GM21447 (cell line): ENCODE results near the gene TAGLN.

Source experiments
- ATAC-seq: cut with Tn5 transposase; IDR thresholded peaks from one replicate; pipeline ENCODE4 v1.9.1; 2021; ENCODE audit not compliant: unreplicated experiment

Gene TAGLN

DNA sequence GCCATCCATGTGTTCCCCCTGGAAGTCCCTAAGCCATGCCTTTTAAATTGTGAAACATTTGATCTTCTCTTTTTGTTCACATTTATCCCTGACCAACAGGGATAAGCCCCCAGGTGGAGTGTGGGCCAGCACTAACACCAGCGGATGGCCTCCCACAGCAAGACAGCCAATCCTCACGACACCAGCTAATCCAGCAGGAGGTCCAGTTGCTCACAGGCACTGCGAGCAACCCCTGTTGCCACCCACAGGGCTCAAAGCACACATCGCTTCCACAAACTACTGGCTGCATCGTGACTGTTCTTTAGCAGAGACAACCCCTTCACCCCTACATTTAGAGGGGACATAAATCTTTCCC is 30.7 kb downstream of the TAGLN start:
- no peak for ATAC-seq

DNA sequence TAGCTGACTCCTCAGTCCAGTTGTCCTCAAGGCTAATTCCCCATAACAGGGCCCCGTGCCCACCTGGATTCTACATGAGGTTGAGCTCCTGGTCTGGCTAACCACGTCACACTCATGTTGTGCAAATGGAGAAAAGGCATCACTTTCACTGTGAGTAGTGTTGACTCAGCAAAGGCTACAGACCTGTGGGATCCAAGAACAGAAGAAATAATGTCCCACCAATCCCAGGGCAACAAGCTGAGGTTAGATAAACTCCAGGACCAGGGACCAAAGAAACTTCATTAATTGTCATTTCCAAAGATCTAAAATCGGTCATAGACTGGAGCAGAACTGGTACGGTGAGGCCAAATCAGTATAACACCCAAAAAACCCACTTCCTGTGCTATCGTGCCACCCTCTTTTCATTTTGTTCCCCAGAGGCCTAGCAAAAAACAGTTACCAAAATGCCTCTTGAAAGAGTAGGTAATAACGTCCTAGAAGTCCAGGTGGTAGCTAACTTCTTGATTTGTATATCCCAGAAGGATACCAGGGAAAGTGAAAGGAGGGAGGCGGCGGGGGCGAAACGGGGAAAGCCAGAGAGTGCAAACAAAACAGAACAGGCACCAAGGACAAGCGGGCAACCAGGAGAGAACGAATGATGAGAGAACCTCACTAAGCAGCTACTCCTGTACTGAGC is 31.3 kb downstream of the TAGLN start:
- no peak for ATAC-seq

DNA sequence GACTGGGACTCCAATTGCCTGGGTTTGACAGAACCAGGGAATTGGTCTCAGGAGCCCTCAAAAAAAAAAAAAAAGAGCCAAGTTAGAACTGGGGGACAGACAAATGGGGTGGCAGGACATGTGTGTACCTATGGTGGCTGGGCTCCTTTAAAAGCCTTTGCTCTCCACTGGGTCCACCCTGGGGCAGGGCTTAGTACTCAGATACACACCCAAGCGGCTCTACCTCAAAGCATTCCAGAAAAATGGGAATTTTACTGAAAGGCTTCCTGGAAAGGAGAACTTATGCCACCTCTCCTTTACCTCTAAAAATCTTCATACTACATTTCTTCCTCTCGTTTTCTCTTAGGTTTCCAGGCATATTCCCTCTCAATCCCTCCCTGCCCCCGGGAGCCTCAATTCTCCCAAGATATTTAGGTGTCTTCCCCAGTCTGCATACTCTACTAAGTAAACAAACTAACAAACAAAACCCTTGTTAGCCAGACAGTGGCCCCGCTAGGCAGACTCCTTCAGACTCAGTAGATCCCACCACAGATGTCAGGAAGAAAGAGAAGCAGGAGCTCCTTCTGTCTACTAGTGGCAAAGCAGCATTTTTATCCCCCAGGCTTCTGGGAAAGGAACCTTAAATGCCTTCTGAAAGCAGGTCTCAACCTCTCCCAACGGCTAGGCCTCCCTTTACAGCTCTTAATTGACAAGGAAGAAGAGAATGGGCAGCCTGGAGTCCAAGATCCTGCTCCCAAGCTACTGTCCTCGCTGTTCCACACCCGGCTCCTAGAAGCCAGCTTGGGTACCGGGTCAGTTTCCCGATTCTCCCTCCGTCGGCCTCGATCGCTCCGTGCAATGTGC is 32.0 kb downstream of the TAGLN start:
- no peak for ATAC-seq

DNA sequence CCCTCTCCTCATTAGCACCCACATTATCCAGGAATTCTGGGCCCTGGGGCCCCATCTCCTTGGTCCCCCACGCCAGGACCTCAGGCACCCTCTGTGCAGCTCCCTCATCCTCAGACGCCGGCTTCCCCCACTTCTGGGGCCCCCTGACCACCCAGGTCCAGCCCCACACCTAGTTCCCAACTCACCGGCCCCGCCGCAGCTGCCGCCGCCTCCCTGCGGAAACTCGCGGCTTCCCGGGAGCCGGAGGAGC is 32.6 kb downstream of the TAGLN start, which contains the start of gene PCSK7:
PCSK7 (minus strand) TSS at position 232 of the 250 bp plus-strand sequence. CDS start 2,229 bp downstream, outside the sequence.
- no peak for ATAC-seq

DNA sequence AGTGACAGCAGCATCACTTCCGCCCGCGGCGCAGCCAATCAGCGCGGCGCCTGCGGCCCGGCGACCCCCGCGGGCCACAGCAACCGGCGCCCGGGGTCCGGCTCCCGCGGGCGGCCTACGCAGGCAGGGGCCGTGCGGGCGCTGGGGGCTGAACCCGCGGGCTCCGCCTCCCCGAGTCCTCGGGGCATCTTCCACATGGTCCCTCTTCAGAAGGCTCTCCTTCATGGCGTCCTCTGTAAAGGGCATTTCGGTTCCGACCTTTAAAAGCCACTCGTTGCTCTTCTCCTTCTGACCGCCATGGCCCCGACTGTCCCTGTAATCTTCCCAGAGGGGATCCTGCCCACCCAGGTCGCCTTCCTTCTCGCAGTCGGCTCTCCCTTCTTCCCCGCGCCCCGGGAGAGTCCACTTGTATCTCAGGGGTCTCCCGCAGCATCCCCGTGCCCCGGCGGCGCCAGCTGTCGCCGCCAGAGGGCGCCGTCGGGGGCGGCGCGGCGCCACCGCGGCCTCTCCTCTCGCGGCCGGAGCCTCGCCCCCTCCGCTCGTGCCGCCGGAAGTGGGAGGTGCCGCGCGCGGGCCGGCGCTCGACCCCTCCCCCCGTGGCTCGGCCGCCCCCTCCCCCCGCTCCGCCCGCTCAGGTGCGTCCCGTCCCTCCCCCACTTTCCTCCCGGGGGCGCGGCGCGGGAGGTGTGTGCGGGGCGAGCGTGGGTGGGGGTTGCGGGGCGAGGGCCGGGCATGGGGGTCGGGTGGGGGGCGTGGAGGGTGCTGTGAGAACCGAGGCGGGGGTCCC is 33.1 kb downstream of the TAGLN start, which contains the start of gene RNF214:
RNF214 (plus strand) TSS at position 580 of the 787 bp plus-strand sequence. CDS start 1,602 bp downstream, outside the sequence.
- ATAC-seq: peak; percentile 61

DNA sequence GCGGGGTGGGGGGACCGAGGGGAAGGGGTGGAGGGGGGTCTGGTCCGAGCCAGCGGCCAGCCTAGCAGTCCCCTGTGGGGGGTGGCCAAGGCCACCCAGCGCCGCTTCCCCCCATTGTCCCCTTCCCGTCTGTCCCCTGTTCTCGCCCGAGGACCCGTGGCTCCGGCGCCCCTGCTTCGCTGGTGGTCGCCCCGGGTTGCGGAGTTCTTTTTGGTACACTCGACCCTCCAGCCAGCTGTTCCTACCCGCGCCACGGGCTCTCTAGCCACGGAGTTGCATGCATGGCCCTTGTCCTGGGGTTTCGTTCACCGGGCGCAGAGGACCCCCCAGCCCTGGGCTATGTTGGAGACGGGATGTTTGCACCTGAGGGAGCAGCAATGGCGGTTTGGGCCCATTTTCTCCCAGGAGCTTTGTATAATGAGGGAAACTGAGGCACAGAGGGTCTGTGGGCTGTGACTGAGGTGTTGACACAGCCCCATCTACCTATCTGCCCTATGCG is 33.8 kb downstream of the TAGLN start:
- ATAC-seq: no peak

DNA sequence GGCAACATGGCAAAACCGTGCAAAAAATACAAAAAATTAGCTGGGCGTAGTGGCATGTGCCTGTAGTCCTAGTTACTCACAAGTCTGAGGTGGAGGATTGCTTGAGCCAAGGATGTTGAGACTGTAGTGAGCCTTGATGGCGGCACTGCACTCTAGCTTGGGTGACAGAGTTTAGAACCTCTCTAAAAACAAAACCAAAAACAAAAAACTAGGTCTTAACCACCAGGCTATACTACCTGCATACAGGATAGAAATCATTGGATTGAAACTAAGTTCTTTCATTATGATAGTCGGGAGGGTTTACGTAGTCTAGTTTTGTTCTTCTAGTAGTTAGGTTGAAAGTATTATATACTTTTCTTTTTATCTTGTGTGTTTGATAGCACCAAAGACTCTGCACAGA is 39.1 kb downstream of the TAGLN start:
- ATAC-seq: no peak

DNA sequence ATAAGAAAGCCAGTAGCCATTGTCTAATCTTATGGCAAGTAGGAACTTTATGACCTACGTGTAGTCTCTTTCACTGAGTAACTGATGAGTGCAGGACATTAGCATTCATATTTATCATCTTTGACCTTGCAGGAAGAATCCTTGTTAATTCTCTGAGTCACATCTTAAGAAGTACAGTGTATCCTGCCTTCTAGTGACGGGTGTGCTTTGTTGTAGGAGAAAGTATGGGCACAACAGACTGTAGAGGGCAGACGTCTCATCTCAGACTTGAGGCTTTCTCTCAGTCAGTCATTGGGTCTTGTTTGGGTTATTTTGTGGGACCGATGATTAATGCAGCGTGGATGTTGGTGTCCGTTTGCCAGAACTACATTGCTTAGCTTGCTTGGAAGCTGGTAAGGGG is 40.1 kb downstream of the TAGLN start:
- no peak for ATAC-seq

DNA sequence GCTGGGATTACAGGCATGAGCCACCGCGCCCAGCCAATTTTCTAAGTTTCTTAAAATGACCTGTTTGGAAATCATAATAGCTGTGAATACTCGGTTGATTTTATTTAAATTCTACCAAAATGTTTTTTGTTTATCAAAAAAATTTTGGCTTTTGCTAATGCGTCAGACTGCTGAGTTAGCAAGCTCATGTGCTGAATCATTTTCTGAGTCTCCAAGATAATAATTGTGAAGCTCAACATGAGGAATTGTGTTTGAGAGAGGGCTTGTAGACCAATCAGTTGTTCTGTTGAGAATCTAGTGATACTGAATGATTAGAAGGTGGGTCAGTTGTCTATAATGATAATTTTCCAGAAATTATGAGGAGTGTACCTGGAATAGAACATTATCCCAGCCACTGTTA is 49.2 kb downstream of the TAGLN start:
- no peak for ATAC-seq

DNA sequence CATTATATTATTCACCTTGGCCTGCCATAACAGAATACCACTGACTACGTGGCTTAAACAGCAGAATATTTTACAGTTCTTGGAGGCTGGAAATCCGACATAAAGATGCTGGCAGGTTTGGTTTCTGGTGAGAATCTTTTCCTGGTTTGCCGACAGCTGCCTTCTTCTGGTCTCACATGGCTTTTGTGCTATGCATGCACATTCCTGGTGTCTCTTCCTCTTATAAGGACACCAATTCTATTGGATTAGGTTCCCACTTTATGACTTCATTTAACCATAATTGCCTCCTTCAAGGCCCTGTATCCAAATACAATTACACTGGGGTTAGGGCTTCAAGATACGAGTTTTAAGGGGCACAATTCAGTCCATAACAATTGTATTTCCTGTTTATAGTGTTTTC is 50.4 kb downstream of the TAGLN start:
- no peak for ATAC-seq

DNA sequence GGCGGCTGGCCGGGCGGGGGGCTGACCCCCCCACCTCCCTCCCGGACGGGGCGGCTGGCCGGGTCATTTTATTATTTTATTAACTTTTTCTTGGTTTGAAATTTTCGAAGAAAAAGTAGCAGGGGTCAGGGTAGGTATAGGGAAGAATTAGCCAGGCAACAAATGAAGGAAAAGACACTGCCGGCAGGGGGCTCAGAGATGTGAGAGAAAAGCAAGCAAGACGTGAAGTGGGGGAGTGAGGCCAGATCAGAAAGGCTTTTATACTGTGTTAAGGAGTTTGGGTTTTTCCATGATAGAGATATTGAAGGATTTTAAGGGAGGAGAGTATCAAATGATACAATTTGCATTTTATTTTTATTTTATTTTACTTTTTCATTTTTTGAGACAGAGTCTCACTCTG is 52.3 kb downstream of the TAGLN start:
- no peak for ATAC-seq

DNA sequence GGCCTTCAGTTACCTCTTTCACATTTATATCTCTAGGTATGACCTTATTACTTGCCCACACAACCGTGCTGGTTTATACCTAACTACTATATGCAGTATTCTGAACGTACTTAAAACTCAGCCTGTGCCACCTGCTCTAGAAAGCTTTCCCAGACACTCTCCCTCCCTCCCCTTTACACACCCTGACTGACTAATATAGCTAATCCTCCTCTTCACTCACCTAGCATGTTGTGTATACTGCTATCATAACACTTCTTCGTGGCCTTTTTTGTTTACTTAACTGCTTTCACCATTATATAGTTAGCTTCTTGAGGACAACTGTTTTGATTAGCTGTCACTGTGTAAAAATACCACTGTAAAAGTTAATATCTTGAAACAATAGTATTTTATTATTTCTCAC is 56.8 kb downstream of the TAGLN start:
- no peak for ATAC-seq

DNA sequence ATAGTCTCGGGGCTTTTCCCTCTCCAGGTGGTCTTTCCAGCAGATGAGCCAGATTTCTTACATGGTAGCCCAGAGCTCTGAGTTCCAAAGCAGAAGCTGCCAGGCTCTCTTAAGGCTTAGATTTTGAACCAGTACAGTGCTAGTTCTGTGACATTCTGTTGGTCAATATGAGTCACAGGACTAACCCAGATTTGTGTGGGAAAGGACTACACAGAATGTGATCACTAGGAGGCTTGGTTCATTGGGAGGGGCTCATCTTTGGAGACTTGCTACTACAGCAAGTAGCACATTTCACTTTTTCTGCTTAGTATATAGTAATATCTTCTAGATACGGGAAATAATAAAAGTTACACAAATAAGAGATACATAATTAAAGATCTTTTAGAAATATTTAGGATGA is 57.4 kb downstream of the TAGLN start:
- no peak for ATAC-seq
